T-helper 2 cell treated with Interferon-gamma antibody and Interleukin-4, amounts not matched to agents 5 μg/mL and 100 μg/mL, for 36 hours (primary cell): ENCODE data around the gene COQ3.
"Not testable (repeated sequence)": the region's sequence is repeated elsewhere in the genome, so short reads cannot be mapped to it uniquely, and the experiment has no call there.

Experiments used
- DNase-seq: peaks from one replicate; pipeline ENCODE4 v3.0.0; 2021; ENCODE audit warnings: low spot score
- H3K27ac Mint-ChIP-seq: one replicate; pipeline ENCODE4 v1.8.0; 2021; ENCODE audit warnings: mild to moderate bottlenecking, mixed read lengths
- H3K27me3 Mint-ChIP-seq: one replicate; pipeline ENCODE4 v1.8.0; 2021; ENCODE audit warnings: low read depth, mixed read lengths
- H3K36me3 Mint-ChIP-seq: one replicate; pipeline ENCODE4 v1.8.0; 2021; ENCODE audit warnings: low read depth, mixed read lengths
- H3K4me1 Mint-ChIP-seq: one replicate; pipeline ENCODE4 v1.8.0; 2021; ENCODE audit warnings: low read depth, mixed read lengths
- H3K4me3 Mint-ChIP-seq: one replicate; pipeline ENCODE4 v1.8.0; 2022; ENCODE audit warnings: mild to moderate bottlenecking, moderate library complexity, mixed read lengths
- H3K9me3 Mint-ChIP-seq: one replicate; pipeline ENCODE4 v1.8.0; 2021; ENCODE audit warnings: mixed read lengths

Gene COQ3

GRCh38 chr6:99356641-99357040 is 37.4 kb downstream of the COQ3 start:
- Mint-ChIP-seq H3K4me1 (peaks cover under 1% of the 10 kb centered on the region), H3K9me3 (no peaks in the 10 kb centered on the region), H3K4me3 (no peak overlapping the region), H3K36me3 (no peaks in the 10 kb centered on the region), H3K27ac (no peak overlapping the region), H3K27me3 (peaks cover 47% of the 10 kb centered on the region)
- DNase-seq: no peak

- no peak overlapping the region for H3K27ac Mint-ChIP-seq
- H3K27me3 Mint-ChIP-seq: peaks cover 54% of the 10 kb centered on the region
- no peak for DNase-seq
- H3K4me3 Mint-ChIP-seq: no peak overlapping the region
- no peaks in the 10 kb centered on the region for H3K9me3 Mint-ChIP-seq
- H3K4me1 Mint-ChIP-seq: peaks cover 3% of the 10 kb centered on the region
- H3K36me3 Mint-ChIP-seq: no peaks in the 10 kb centered on the region
Observed at GRCh38 chr6:99354983-99355382, 39.0 kb downstream of the COQ3 start.

GRCh38 chr6:99353126-99353525 is 40.9 kb downstream of the COQ3 start:
- Mint-ChIP-seq H3K4me1 (peaks cover 3% of the 10 kb centered on the region), H3K4me3 (no peak overlapping the region), H3K27ac (no peak overlapping the region), H3K9me3 (no peaks in the 10 kb centered on the region), H3K27me3 (peaks cover 61% of the 10 kb centered on the region), H3K36me3 (no peaks in the 10 kb centered on the region)
- DNase-seq: no peak

- Mint-ChIP-seq H3K4me3 (peak overlapping the region; percentile 39), H3K27ac (no peak overlapping the region), H3K9me3 (no peaks in the 10 kb centered on the region), H3K36me3 (no peaks in the 10 kb centered on the region), H3K27me3 (peaks cover 64% of the 10 kb centered on the region), H3K4me1 (peaks cover 3% of the 10 kb centered on the region)
- no peak for DNase-seq
Observed at GRCh38 chr6:99350573-99350972, 43.4 kb downstream of the COQ3 start.

- Mint-ChIP-seq H3K9me3 (no peaks in the 10 kb centered on the region), H3K4me3 (peak within 1 kb of the TSS; percentile 51), H3K4me1 (peaks cover 5% of the 10 kb centered on the region), H3K27ac (no peak within 1 kb of the TSS), H3K27me3 (peaks cover 67% of the 10 kb centered on the region), H3K36me3 (no peaks in the 10 kb centered on the region)
- peak; percentile 26 for DNase-seq
Observed at GRCh38 chr6:99349171-99350141, 44.5 kb downstream of the COQ3 start, which contains the start of gene FAXC. Gene FAXC, minus strand, starts transcription at chr6:99349674. Its CDS starts 302 bp downstream, at chr6:99349372.

GRCh38 chr6:99348288-99349170 is 45.5 kb downstream of the COQ3 start:
- Mint-ChIP-seq H3K27me3 (peaks cover 70% of the 10 kb centered on the region), H3K4me1 (peaks cover 9% of the 10 kb centered on the region), H3K36me3 (no peaks in the 10 kb centered on the region), H3K9me3 (no peaks in the 10 kb centered on the region), H3K4me3 (peak overlapping the region; percentile 51), H3K27ac (no peak overlapping the region)
- no peak for DNase-seq

- DNase-seq: no peak
- Mint-ChIP-seq H3K9me3 (no peaks in the 10 kb centered on the region), H3K4me3 (no peak overlapping the region), H3K27me3 (peaks cover 72% of the 10 kb centered on the region), H3K36me3 (no peaks in the 10 kb centered on the region), H3K4me1 (peaks cover 9% of the 10 kb centered on the region), H3K27ac (no peak overlapping the region)
Observed at GRCh38 chr6:99347804-99348203, 46.2 kb downstream of the COQ3 start.

- no peak for DNase-seq
- no peaks in the 10 kb centered on the region for H3K9me3 Mint-ChIP-seq
- H3K4me1 Mint-ChIP-seq: peaks cover 9% of the 10 kb centered on the region
- no peaks in the 10 kb centered on the region for H3K36me3 Mint-ChIP-seq
- no peak overlapping the region for H3K4me3 Mint-ChIP-seq
- no peak overlapping the region for H3K27ac Mint-ChIP-seq
- peaks cover 65% of the 10 kb centered on the region for H3K27me3 Mint-ChIP-seq
Observed at GRCh38 chr6:99346595-99346994, 47.4 kb downstream of the COQ3 start.

GRCh38 chr6:99345164-99345563 is 48.8 kb downstream of the COQ3 start:
- peaks cover 52% of the 10 kb centered on the region for H3K27me3 Mint-ChIP-seq
- H3K36me3 Mint-ChIP-seq: no peaks in the 10 kb centered on the region
- H3K4me3 Mint-ChIP-seq: no peak overlapping the region
- peaks cover 8% of the 10 kb centered on the region for H3K4me1 Mint-ChIP-seq
- DNase-seq: no peak
- H3K9me3 Mint-ChIP-seq: no peaks in the 10 kb centered on the region
- no peak overlapping the region for H3K27ac Mint-ChIP-seq

- DNase-seq: no peak
Observed at GRCh38 chr6:99344289-99344688, 49.7 kb downstream of the COQ3 start.

GRCh38 chr6:99341862-99342455 is 52.0 kb downstream of the COQ3 start:
- Mint-ChIP-seq H3K27me3 (peaks cover 47% of the 10 kb centered on the region), H3K4me3 (no peak overlapping the region), H3K27ac (no peak overlapping the region), H3K9me3 (no peaks in the 10 kb centered on the region), H3K36me3 (no peaks in the 10 kb centered on the region), H3K4me1 (peaks cover 7% of the 10 kb centered on the region)
- no peak for DNase-seq

More at GRCh38 chr6:99344289-99344688, 49.7 kb downstream of the COQ3 start:
- Mint-ChIP-seq H3K4me3 (no peak overlapping the region), H3K36me3 (no peaks in the 10 kb centered on the region), H3K27ac (no peak overlapping the region), H3K27me3 (peaks cover 53% of the 10 kb centered on the region), H3K9me3 (no peaks in the 10 kb centered on the region), H3K4me1 (peaks cover 7% of the 10 kb centered on the region)

- Mint-ChIP-seq H3K4me3 (no peak overlapping the region), H3K36me3 (no peaks in the 10 kb centered on the region), H3K27ac (no peak overlapping the region), H3K27me3 (peaks cover 31% of the 10 kb centered on the region), H3K4me1 (no peaks in the 10 kb centered on the region), H3K9me3 (no peaks in the 10 kb centered on the region)
- DNase-seq: no peak
Observed at GRCh38 chr6:99338188-99338587, 55.8 kb downstream of the COQ3 start.

- H3K36me3 Mint-ChIP-seq, H3K9me3 Mint-ChIP-seq, H3K27ac Mint-ChIP-seq, H3K4me1 Mint-ChIP-seq, H3K4me3 Mint-ChIP-seq, DNase-seq: not testable (repeated sequence)
- peaks cover 27% of the 10 kb centered on the region for H3K27me3 Mint-ChIP-seq
Observed at GRCh38 chr6:99335298-99335697, 58.7 kb downstream of the COQ3 start.
